NT2/D1 (cell line): ENCODE results near the gene IFIT5.

ENCODE experiments used
- SUZ12 ChIP-seq: IDR thresholded peaks from 2 replicates; pipeline ENCODE4 v1.6.1; 2011; ENCODE audit not compliant: insufficient read length, insufficient read depth; ENCODE audit errors: extremely low read depth
- YY1 ChIP-seq: IDR thresholded peaks from 2 replicates; pipeline ENCODE4 v1.6.1; 2011; ENCODE audit not compliant: insufficient read length, insufficient read depth
- ZNF274 ChIP-seq: IDR thresholded peaks from 2 replicates; pipeline ENCODE4 v1.6.1; 2011; ENCODE audit warnings: mild to moderate bottlenecking, low read depth, low read length

- TF ChIP-seq SUZ12 = no peak
- no peak for TF ChIP-seq YY1
- TF ChIP-seq ZNF274 = no peak
Measured at GRCh38 chr10:89458784-89459183, 44.4 kb downstream of the IFIT5 start.
